Measurements from ENCODE around the gene MAP1A.

DNA sequence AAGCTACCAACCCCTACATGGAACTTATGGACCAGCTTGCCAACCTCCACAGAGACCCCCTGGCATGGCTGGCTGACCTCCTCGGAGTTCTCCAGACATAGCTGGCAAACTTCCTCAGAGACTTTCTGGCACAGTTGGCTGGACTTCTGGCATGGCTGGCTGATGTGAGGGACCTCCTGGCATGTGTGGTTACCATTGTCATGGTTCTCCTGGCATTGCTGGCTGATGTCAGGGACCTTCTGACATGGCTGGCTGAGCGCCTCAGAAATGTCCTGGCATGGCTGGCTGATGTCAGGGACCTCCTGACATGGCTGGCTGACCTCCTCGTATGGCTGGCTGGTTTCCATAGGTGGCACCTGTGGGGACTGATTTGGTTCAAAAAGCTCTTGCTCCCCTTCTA lies 17.5 kb downstream of the MAP1A start:
- TF ChIP-seq, protein P1, sequence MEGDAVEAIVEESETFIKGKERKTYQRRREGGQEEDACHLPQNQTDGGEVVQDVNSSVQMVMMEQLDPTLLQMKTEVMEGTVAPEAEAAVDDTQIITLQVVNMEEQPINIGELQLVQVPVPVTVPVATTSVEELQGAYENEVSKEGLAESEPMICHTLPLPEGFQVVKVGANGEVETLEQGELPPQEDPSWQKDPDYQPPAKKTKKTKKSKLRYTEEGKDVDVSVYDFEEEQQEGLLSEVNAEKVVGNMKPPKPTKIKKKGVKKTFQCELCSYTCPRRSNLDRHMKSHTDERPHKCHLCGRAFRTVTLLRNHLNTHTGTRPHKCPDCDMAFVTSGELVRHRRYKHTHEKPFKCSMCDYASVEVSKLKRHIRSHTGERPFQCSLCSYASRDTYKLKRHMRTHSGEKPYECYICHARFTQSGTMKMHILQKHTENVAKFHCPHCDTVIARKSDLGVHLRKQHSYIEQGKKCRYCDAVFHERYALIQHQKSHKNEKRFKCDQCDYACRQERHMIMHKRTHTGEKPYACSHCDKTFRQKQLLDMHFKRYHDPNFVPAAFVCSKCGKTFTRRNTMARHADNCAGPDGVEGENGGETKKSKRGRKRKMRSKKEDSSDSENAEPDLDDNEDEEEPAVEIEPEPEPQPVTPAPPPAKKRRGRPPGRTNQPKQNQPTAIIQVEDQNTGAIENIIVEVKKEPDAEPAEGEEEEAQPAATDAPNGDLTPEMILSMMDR (IDR thresholded peaks at IDR 0.05; ENCODE audit: poor library complexity, severe bottlenecking), result no peak
- TF ChIP-seq EZH2 (IDR thresholded peaks at IDR 0.05; ENCODE audit: borderline replicate concordance, insufficient read depth, low read length, poor library complexity, severe bottlenecking) (no peak), TAF1 (IDR thresholded peaks at IDR 0.05; ENCODE audit: low read depth) (no peak), SMC3 (conservative IDR thresholded peaks at IDR 0.05; ENCODE audit: poor library complexity) (no peak), RAD21 (conservative IDR thresholded peaks at IDR 0.05) (no peak), POLR2AphosphoS5 (IDR thresholded peaks at IDR 0.05) (no peak)

All from neural cell (in vitro differentiated cells).